ENCODE data around the gene MRGPRE. TPM values are rescaled to one million over a fixed set of nuclear protein-coding genes. Genes with fewer than 3 reads are reported as not detected.

Gene MRGPRE
- total RNA-seq, 1 donor from 2014 or later = not detected

DNA sequence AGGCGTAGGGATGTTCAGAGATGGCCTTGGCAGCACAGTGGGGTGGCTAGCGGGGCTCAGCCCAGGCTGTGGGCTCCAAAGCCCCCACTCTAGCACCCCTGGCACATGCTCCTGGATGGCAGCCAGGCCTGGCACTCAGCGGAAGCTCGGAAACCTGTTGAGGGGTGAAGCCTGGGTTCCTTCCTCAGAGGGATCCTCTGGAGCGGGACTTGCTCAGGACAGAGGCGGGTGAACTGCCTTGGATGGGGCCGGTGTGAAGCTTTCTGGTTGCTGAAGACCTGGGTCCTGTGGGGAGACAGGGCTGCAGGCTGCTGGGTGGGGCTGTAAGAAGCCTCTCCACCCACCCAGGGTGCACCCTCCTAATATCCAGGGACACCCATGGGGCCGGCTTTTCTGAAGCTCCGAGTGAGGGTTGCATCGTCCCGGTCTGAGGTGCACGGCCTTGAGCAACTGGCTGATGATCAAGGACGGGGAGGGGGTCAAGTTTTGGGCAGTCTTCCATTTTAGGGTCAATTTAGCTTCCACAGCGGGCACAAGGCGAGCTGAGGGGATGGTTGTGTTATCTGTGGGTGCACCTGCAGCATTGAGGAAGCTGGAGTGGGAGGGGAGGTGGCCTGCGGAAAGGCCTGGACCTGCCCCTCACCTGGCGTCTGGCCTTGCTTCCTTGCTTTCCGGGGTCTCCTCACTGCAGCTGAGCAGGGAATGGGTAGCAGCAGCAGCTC is 5.2 kb downstream of the MRGPRE start:
- intact Hi-C loops (cut with micrococcal nuclease) = no loop called here

DNA sequence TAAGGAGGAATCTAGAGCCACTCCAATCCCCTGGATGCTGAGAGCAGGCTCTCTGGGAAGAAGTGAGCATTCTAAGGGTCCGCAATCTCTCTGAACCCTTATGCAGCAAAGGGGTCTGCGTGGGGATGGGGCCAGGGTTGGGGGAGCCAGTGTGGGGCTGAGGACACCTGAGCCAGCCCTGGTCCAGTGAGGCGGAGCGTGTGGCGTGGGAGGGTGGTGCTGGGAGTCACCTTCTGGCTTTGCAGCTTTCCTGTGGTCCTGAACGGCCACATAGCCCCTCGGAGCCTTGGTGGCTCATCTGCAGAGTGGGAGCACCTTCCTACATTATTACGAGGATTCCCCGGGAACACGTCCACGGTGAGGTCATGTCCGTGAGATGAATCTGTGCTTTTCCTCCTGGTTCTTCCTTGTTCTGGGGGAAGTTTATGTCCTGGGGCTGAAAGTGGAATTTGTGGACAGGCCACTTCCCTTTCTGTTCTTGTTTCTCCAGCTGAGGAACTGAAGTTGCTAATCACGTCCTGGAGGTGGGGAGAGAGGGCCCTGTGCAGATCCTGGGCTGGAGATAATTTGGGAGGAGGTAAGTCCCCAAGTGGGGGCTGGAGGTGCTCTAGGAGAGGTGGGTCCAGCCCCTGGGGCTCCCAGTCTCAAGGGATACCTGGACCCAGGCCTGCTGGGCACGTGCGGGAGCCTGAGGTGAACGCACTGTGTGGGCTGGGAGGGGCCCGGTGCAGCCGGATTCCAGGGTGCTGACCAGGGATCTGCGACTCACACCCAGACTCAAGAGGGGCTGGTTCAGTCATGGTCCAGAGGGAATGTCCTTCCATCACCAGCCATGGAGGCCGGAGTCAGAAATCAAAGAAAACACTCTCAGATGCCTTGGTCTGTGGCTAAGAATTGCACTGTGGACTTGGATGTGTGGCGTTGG is 6.1 kb downstream of the MRGPRE start:
- intact Hi-C loops (cut with micrococcal nuclease) = no loop called here

DNA sequence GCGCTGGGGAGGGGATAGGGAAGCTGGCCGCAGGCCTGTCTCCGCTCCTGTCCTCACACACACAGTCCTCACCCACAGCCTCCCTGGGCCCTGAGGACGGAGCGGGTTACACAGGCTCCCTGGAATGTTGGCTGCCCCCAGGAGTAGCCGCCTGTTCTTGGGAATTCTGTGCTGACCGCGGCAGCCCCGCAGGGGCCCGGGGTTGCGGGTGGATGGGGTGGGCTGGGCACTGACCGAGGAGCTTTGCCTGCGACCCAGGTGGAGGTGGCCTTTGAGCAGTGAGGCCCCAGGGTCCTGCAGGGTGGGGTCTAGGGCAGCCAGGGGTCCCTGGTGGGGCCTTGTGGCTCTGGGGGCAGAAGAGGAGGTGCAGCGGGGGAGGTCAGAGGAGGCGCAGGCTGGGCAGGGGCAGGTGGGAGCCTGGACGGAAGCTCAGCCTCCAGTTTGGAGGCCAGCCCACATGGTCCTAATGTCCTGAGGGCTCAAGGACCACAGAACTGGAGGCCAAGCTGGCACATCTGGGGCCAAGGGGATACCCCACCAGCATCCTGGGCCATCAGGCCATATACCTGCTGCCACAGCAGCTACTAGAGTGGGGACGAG is 7.0 kb downstream of the MRGPRE start:
- intact Hi-C loops (cut with micrococcal nuclease) = no loop called here

DNA sequence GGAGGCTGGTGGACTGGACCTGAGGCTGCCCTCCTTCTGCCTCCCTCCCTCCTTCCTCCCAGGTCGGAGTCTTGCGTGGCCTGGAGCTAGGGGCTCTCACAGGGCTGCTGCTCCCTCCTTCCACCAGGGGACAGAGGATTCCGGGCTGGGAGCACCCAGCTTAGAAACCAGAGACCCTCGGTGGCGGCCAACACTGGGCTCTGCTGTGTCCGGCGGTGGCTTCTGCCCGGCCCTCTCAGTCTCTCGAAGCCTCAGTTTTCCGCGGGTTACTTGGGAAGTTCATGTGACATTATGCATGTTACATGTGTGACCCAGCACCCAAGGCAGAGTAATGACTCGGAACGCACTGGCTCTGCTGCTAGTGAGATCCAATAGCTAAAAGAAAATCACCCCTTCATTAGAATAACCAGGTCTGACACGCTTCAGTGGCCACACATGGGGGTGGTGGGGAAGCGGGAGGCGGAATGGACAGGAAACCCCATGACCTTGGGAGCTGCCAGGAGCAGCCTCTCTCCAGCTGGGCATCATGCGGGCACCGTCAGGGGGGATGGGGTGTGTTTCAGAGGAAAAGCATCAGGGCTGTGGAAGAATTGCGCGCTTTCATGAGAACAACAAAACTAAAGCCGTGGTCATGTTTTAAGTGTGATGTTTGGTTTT is 7.7 kb downstream of the MRGPRE start:
- intact Hi-C loops (cut with micrococcal nuclease) = no loop called here

DNA sequence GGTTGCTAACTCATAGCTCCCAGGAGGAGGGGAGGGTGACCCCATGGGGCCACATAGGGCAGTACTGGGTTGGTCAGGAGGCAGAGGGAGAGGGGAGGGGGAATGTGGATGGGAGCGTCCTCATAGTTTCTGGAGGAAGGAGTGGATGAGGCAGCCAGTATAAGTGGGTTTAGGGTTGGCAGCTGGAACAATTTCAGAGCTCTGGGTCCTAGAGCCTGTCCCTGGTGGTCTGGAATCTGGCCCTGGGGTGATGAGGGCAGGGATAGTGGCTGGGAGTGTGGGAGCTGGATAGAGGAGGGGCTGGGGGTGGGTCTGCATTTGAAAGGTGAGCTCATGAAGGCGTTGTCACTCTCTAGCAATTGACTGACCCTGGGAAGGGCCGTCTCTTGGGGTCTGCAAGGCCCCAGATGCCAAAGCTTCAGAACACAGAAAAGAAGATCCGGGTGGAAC is 8.3 kb downstream of the MRGPRE start:
- intact Hi-C loops (cut with micrococcal nuclease) = no loop called here

DNA sequence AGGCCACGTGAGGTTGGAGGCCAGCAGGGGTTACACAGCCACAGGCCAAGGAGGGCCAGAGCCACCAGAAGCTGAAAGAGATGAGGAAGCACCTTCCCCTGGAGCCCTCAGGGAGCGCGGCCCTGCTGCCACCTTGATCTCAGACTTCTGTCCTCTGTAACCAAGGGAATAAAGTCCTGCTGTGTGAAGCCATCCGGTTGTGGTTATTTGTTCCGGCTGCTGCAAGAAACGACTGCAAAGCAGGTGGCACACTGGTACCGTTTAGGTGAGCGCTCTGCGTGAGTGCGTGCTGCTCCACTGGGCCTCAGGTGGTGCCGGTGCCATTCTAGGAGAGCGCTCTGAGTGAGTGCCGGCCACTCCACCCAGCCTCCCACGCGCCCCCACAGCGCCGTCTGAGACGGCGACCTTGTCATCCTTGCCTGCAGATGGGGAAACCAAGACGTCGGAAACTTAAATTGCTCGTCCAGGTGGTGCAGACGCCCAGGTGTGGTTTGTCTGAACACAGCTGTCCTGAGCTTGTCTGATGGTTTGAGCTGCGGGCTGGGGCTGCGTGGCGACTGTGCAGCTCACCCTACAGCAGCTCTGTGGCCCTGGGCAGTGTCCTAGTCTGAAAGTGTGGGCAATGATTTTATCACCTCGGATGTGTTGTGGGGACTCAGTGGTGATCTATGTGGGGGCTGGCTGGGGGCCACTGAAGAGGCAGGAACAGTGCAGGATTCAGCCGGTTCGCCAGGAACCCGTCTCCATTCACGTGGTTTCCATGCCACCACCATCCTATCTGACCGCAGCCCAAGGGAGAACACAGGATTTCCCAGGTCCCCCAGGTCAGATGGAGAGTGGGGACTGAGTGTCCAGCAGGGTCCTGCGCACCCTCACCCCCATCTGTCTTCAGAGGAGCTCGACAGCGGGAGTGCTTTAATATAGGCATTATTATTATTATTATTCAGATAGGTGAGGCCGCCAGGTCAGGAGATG is 9.0 kb downstream of the MRGPRE start:
- intact Hi-C loops (cut with micrococcal nuclease) = no loop called here

DNA sequence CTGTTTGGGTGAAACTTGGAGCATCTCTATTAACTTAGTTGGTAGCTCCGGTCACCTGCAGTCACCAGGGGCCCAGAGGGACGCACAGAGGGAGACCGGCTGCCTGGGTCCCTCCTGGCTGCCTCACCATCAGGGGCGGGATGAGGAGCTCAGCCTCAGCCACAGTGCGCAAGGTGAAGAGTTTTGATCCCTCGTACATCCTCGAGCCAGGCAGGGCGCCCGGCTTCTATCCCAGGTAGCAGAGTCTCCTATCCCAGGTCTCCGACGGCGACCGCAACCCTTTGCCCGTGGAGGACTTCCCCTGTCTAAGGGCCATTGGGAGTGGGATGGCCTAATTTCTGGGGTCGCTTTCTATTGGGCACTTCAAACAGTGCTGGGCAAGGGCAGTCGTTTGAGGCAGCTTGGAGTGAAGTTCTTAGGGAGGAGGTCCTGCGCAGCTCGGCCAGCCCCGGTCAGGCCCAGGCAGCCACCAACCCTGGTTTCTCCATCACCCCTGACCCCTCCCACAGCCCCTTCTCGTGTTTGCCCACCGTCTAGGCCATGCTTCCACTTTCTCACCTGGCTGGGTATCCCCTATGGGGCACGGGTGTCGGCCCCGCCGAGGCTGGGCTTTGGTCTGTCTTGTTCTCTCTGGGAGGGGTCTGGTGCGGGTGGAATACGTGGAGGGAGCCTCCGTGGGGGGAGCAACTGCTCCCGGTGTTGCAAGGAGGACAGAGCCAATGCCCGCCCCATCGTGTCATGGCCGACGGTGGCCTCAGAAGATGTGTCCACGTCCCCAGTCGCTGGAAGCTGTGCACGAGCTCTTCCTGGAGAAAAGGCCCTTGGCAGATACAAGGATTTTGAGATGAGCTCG is 10.0 kb downstream of the MRGPRE start:
- intact Hi-C loops (cut with micrococcal nuclease) = no loop called here

DNA sequence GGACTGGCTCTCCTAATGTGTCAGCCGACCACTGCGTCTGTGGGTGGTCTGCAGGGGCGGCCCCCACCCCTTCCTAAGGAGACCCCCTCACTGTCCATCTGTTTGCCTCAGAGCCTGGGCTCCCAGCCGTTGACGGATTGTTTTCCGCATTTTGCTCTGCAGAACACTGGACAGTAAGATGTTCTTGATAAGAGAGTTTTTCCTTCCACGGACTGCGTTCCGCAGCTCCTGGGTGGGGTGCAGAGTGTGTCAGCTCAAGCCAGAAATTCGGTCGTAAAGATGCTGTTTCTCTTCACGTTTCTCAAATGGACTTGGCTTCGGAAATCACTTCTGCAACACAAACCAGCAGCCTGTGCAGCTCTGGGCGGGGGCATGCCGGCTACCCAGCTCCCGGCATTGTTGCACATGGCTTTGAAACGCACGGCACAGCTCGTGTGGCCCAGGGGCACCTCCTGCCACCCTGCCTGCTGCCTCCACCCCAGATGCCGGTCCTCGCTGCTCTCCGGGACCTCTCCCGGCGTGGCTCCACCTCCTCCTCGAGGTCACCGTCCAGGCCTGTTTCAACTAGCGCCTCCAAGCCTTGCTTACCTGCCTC is 10.7 kb downstream of the MRGPRE start:
- intact Hi-C loops (cut with micrococcal nuclease) = no loop called here

DNA sequence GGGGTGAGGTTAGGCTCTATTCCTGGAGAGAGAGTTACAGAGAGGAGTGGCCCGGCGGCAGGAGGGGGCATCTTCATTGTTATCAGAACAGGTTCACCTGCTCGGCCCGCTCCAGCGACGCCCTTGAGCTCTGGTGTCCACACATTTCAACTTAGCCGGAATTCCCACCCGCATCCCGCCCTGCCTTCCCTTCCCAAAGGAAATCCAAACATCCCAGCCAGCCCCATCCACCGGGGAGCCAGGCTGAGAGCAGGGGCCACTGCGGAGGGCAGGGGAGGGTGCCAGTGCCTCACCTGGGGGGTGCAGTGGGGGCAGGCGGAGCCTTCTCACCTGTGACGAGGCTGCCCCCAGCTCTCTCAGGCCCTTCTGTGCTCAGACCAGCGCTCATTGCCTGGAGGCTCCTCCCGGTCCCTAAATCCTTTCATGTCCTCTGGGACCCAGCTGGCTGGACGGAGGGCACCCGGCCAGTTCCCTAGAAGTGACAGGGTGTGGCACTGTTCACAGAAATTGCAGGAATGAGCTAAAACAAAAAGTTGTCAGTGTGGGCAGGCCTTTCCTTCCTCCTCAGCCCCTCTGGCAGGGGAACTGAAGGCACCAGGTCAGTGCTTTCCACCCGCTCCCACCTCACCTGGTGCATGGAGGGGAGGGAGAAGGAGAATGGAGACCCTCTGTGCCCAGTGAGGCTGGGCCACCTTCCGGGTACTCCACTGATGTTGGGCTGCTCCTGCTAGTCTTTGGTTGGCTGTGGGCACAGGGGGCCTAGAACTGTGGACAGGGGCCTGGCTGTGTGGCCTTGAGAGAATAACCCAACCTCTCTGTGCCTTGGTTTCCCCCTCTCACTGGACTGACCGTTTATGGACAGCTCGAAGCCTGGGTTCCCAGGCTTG is 11.5 kb downstream of the MRGPRE start:
- intact Hi-C loops (cut with micrococcal nuclease) = no loop called here

DNA sequence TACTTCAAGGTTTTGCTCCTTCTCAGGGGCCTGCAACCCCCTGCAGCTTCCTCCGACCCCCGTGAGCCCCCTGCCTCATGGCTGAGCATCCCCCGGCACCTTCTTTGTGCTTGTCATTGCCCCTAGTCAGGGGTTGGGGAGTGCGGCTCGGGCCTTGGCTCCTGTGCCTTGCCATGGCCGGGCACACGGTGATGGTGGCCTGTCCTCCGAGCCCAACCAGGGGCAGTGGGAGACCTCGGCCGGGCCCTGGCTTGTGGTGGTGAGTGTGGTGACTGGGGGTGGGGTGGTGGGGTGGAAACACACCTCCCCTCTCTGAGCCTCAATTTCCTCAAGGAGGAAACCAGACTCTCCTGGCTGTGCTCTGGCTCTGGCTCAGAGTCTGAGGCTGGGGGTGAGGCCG is 12.1 kb downstream of the MRGPRE start:
- intact Hi-C loops (cut with micrococcal nuclease) = no loop called here

DNA sequence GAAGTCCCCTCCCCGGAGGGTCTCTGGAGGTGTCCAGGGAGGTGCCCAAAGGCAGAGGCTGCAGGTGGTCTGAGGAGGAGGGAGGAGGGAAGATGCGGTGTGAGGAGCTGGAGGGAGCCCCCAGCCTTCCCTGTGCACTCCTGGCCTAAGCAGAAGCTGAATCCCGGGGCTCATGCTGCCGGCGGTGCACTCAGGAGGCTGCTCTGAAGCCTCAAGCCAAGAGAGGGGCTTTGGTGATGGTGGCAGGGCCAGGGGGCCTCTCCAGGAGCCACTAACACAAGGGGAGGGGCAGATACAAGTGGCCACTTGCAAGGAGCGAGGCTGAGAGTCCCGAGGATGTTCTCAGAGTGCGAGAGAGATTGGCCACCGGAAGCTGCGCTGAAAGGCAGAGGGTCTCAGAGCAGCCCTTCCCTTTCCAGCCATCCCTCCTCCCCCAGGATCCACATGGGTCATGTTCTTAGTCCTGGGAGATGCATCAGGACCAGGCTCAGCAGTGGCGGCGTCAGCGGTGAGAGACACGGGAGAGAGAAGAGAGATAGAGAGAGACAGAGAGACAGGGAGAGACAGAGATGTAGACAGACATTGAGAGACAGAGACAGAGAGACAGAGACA is 12.8 kb downstream of the MRGPRE start:
- intact Hi-C loops (cut with micrococcal nuclease) = loop anchor here (5.0 kb wide), 1 partner anchor 242 kb away; no protein-coding TSS in a partner anchor

DNA sequence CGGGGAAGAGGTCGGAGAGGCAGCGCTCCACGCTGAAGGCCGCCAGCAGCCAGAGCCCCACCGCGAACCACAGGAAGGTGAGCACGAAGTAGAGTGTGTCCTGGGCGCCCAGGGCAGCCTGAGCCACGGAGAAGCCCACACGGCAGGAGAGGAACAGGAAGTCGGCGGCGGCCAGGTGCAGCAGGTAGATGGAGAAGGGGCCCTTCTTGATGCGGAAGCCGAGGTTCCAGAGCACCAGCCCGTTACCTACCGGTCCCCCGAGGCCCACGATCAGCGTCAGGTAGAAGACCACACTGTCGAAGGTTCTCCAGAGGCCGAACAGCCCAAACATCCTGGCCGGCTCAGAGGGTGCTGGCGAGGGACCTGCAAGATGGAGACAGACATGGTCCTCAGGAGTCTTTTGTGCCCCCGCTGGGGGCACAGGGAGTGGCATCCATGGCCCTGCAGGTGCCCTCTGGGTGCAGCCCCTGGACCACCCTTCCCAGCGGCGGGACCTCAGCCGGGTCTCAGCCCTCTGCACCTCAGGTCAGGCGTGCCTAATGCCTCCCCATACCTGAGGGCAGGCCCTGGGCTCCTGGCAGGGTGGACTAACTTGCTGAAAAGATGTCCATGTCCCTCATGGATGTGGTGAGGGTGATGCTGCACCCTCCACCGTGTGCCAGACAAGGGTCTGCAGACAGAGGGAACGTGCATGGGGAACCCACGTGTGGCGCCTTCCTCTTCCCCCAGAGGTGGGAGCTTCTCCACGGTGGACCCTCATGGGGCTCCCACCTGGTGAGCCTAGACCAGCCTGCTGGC is 13.5 kb downstream of the MRGPRE start, which contains the start of gene MRGPRG:
MRGPRG (minus strand) TSS at position 331 of the 798 bp plus-strand sequence; CDS start at position 331, 0 bp downstream.
- intact Hi-C loops (cut with micrococcal nuclease) = loop anchor here (5.0 kb wide), 1 partner anchor 241 kb away; no protein-coding TSS in a partner anchor

DNA sequence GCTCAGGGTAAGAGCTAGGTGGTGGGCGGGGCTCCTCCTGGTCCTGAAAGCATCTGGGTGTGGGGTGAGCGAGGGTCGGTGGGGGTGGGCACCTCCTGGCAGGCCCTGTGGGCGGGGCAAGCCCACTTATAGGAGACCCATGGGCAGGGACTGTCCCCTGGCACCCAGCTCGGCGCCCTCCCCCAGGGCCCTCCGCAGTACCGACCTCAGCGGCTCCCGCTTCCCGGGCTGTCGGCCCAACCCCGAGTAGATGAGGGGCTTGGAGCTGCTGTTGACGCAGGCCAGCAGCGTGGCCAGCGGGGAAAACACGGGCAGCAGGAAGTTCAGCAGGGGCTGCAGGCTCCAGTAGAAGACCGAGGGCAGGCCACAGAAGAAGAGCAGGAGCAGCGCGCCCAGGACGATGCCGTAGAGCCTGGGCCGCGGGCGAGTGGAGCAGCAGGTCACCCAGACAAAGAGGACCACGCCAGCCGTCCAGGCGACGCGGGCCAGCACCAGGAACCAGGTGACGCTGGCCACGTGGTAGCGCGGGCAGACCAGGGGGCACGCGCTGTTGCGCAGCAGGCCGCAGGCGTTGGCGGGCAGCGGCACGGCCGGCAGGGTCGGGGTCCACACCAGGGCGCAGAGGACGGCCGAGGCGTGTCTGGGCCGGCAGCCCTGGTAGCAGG is 14.3 kb downstream of the MRGPRE start:
- intact Hi-C loops (cut with micrococcal nuclease) = loop anchor here (1.0 to 5.0 kb wide), 3 partner anchors 181 to 326 kb away; no protein-coding TSS in a partner anchor

DNA sequence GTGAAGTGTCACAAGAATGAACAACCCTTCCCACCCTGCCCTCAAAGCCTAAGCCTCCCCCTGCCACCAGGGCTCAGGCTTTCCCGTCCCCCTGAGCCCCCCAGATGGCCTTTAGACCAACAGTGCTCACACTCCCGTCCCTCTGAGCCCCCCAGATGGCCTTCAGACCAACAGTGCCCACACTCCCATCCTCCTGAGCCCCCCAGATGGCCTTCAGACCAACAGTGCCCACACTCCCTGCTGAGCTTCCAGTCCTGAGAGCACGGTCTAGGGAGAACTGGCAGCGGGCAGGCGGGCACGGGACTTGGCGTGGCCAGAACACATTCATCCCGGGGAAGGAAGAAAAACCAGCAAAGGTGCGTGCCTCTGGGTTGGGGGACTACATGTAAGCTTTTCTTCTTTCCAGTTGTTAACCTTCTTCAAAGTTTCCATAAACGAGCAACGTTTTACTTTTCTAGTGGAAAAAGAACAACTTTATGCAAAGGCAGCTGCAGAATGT is 16.1 kb downstream of the MRGPRE start:
- intact Hi-C loops (cut with micrococcal nuclease) = loop anchor here (5.0 kb wide), 1 partner anchor 239 kb away; no protein-coding TSS in a partner anchor

DNA sequence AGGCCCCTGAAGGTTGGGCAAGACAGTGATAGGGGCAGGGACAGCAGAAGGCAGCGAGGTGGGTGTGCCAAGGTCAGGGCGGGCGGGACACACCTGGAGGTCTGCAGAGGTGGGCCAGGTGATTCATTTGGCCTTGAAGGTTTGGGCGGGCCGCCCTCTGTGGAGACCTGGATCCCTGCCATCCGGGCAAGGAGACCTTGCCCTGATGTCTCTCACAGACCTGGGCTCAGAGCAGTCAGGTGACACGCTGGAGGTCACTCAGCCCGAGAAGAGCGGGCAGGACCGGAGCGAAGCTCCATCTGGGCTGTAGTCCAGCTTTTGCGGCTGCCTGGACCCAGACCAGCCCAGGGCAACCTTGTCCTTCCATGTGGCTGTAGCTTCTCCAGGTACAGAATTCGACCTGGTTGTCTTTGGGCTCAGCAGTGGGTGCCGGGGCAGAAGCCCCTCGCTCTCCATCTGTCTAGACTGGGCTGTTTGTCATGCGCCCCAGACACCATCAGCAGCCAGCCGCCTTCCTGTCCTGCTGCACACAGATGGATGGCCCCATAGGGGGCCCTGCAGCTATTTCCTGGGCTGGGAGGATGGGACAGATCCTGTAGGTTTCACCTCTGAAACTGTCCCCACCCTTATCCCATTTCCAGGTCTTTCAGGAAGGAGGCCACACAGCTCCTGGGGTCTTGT is 16.7 kb downstream of the MRGPRE start:
- intact Hi-C loops (cut with micrococcal nuclease) = loop anchor here (5.0 kb wide), 1 partner anchor 238 kb away; no protein-coding TSS in a partner anchor

All from T-helper 1 cell treated with Interleukin-12 subunit alpha and Interleukin-12 subunit beta and Interleukin-4 antibody, amounts not matched to agents 30 ng/mL and 1 ng/mL, for 36 hours (primary cell).